ENCODE data around the gene ZMAT3.
A peak's percentile ranks its signal among the peaks of the same experiment; 100 is the strongest.
"Not testable (repeated sequence)": the region's sequence is repeated elsewhere in the genome, so short reads cannot be mapped to it uniquely, and the experiment has no call there.

ZMAT3 gene

GRCh38 chr3:179068779-179069530 lies 2.7 kb downstream of the ZMAT3 start:
- peak; percentile 47 for DNase-seq (ENCODE audit: low read depth)

GRCh38 chr3:179067839-179068238 lies 3.8 kb downstream of the ZMAT3 start:
- DNase-seq (ENCODE audit: low read depth) = no peak

GRCh38 chr3:179067291-179067690 lies 4.3 kb downstream of the ZMAT3 start:
- DNase-seq (ENCODE audit: low read depth) = no peak

GRCh38 chr3:179063945-179064560 lies 7.6 kb downstream of the ZMAT3 start:
- DNase-seq (ENCODE audit: low read depth) = peak; percentile 87

GRCh38 chr3:179056326-179056725 lies 15.3 kb downstream of the ZMAT3 start:
- no peak for DNase-seq (ENCODE audit: low read depth)

GRCh38 chr3:179054565-179054964 lies 17.0 kb downstream of the ZMAT3 start:
- DNase-seq (ENCODE audit: low read depth) = not testable (repeated sequence)

GRCh38 chr3:179046497-179047353 lies 24.9 kb downstream of the ZMAT3 start:
- DNase-seq (ENCODE audit: low read depth) = peak; percentile 42

- no peak for DNase-seq (ENCODE audit: low read depth)
Observed at GRCh38 chr3:179045719-179046402, 25.7 kb downstream of the ZMAT3 start.

- DNase-seq (ENCODE audit: low read depth) = not testable (repeated sequence)
Observed at GRCh38 chr3:179038899-179039251, 32.7 kb downstream of the ZMAT3 start.

GRCh38 chr3:179038216-179038898 lies 33.3 kb downstream of the ZMAT3 start:
- no peak for DNase-seq (ENCODE audit: low read depth)

GRCh38 chr3:179037351-179037750 lies 34.3 kb downstream of the ZMAT3 start:
- DNase-seq (ENCODE audit: low read depth) = peak; percentile 95

- peak; percentile 34 for DNase-seq (ENCODE audit: low read depth)
Observed at GRCh38 chr3:179036626-179037300, 34.8 kb downstream of the ZMAT3 start.

- peak; percentile 44 for DNase-seq (ENCODE audit: low read depth)
Observed at GRCh38 chr3:179036226-179036625, 35.4 kb downstream of the ZMAT3 start.

- no peak for DNase-seq (ENCODE audit: low read depth)
Observed at GRCh38 chr3:179035232-179035631, 36.4 kb downstream of the ZMAT3 start.

- DNase-seq (ENCODE audit: low read depth) = not testable (repeated sequence)
Observed at GRCh38 chr3:179033304-179033657, 38.3 kb downstream of the ZMAT3 start.

GRCh38 chr3:179032454-179033303 lies 38.9 kb downstream of the ZMAT3 start:
- not testable (repeated sequence) for DNase-seq (ENCODE audit: low read depth)

- DNase-seq (ENCODE audit: low read depth) = no peak
Observed at GRCh38 chr3:179029096-179029495, 42.5 kb downstream of the ZMAT3 start.

GRCh38 chr3:179028408-179028807 lies 43.2 kb downstream of the ZMAT3 start:
- no peak for DNase-seq (ENCODE audit: low read depth)

- DNase-seq (ENCODE audit: low read depth) = no peak
Observed at GRCh38 chr3:179027326-179027900, 44.2 kb downstream of the ZMAT3 start.

GRCh38 chr3:179026636-179027035 lies 45.0 kb downstream of the ZMAT3 start:
- peak; percentile 29 for DNase-seq (ENCODE audit: low read depth)

All from ELR (cell line).